WERI-Rb-1 (cell line): ENCODE results near the gene KTI12.
"Not testable (repeated sequence)": the region's sequence is repeated elsewhere in the genome, so short reads cannot be mapped to it uniquely, and the experiment has no call there.

Experiments used
- DNase-seq: peaks from one replicate; pipeline ENCODE4 v3.0.0-alpha.2; 2020
- H3K27ac ChIP-seq: fragments of 250-450 bp; sonication (Bioruptor Pico); 2 replicates; pipeline ENCODE4 v1.5.1; 2020; ENCODE audit warnings: mild to moderate bottlenecking, moderate library complexity
- H3K27me3 ChIP-seq: fragments of 250-450 bp; sonication (Bioruptor Pico); 2 replicates; pipeline ENCODE4 v1.5.1; 2021; ENCODE audit warnings: mild to moderate bottlenecking, low read depth, moderate library complexity; ENCODE audit not compliant: insufficient read depth, severe bottlenecking
- H3K36me3 ChIP-seq: fragments of 250-450 bp; sonication (Bioruptor Pico); 2 replicates; pipeline ENCODE4 v1.5.1; 2020; ENCODE audit warnings: mild to moderate bottlenecking, moderate library complexity
- H3K4me3 ChIP-seq: 2 replicates; pipeline ENCODE4 v1.5.1; 2011; ENCODE audit warnings: low read depth, mild to moderate bottlenecking, control low read depth, low read length
- H3K9me3 ChIP-seq: fragments of 250-450 bp; sonication (Bioruptor Pico); 2 replicates; pipeline ENCODE4 v1.5.1; 2021; ENCODE audit warnings: mild to moderate bottlenecking, moderate library complexity; ENCODE audit not compliant: severe bottlenecking
- CTCF ChIP-seq: IDR thresholded peaks from 2 replicates; pipeline ENCODE4 v1.5.1; 2011; ENCODE audit warnings: low read depth, mild to moderate bottlenecking, control low read depth, inconsistent platforms, low read length

KTI12 gene

GRCh38 chr1:52033190-52034049 is at the start of gene KTI12:
KTI12 (minus strand) TSS chr1:52033810; CDS start chr1:52033761, 49 bp downstream.
- TF ChIP-seq CTCF: no peak
- H3K4me3 ChIP-seq: peak within 1 kb of the TSS; percentile 84

GRCh38 chr1:52080014-52080415 is 46.4 kb upstream of the KTI12 start:
- no peak for DNase-seq
- Histone ChIP-seq H3K27ac (no peak overlapping the region), H3K4me3 (no peak overlapping the region), H3K9me3 (no peaks in the 10 kb centered on the region), H3K27me3 (no peaks in the 10 kb centered on the region), H3K36me3 (peaks cover 35% of the 10 kb centered on the region)
- TF ChIP-seq CTCF: no peak

More at GRCh38 chr1:52033190-52034049, at the start of gene KTI12:
- Histone ChIP-seq H3K27me3 (no peaks in the 10 kb centered on the region), H3K9me3 (no peaks in the 10 kb centered on the region), H3K36me3 (peaks cover 22% of the 10 kb centered on the region), H3K27ac (peak within 1 kb of the TSS; percentile 79)
- peak; percentile 83 for DNase-seq

DNA sequence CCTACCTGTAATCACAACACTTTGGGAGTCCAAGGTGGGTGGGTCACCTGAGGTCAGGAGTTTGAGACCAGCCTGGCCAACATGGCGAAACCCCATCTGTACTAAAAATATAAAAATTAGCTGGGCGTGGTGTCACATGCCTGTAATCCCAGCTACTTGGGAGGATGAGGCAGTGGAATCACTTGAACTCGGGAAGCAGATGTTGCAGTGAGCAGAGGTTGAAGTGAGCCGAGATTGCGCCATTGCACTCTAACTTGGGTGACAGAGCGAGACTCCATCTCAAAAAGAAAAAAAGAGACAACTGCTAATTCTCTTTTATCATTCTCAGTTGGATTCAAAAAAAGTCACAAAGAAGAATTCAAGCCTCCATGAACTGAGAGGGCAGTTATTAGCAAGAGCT is 43.7 kb upstream of the KTI12 start:
- not testable (repeated sequence) for DNase-seq, H3K4me3 ChIP-seq, H3K27me3 ChIP-seq, H3K9me3 ChIP-seq
- Histone ChIP-seq H3K27ac (peak overlapping the region; percentile 5; the same call in 1 of the 2 replicates), H3K36me3 (peaks cover 45% of the 10 kb centered on the region)

GRCh38 chr1:52072291-52072690 is 38.7 kb upstream of the KTI12 start:
- Histone ChIP-seq H3K4me3 (no peak overlapping the region), H3K36me3 (peaks cover 57% of the 10 kb centered on the region), H3K27ac (no peak overlapping the region), H3K27me3 (no peaks in the 10 kb centered on the region), H3K9me3 (no peaks in the 10 kb centered on the region)
- no peak for TF ChIP-seq CTCF
- no peak for DNase-seq

GRCh38 chr1:52070704-52071103 is 37.1 kb upstream of the KTI12 start:
- Histone ChIP-seq H3K36me3 (peaks cover 61% of the 10 kb centered on the region), H3K4me3 (no peak overlapping the region), H3K9me3 (no peaks in the 10 kb centered on the region), H3K27me3 (no peaks in the 10 kb centered on the region), H3K27ac (no peak overlapping the region)
- DNase-seq: no peak
- no peak for TF ChIP-seq CTCF

- no peak for DNase-seq
- H3K27ac ChIP-seq: no peak overlapping the region
- H3K27me3 ChIP-seq: no peaks in the 10 kb centered on the region
- no peak overlapping the region for H3K4me3 ChIP-seq
- H3K9me3 ChIP-seq: no peaks in the 10 kb centered on the region
- no peak for TF ChIP-seq CTCF
- peaks cover 82% of the 10 kb centered on the region for H3K36me3 ChIP-seq
These were observed 29.6 kb upstream of the KTI12 start for GRCh38 chr1:52063192-52063591.
